B cell (primary cell): ENCODE data around the gene PBLD. TPM values are rescaled to one million over a fixed set of nuclear protein-coding genes. Genes with fewer than 3 reads are reported as not detected.

ENCODE experiments used
- ATAC-seq: fragments of 200-7000 bp; cut with Tn5 transposase; one replicate; pipeline ENCODE4 v1.10.0; 2021; ENCODE audit warnings: low read depth, mild to moderate bottlenecking, moderate number of reproducible peaks, moderate library complexity
- CTCF ChIA-PET: fragments of 350-600 bp; sonication (Branson Sonifier 250); formaldehyde crosslinking; loops from one replicate; lab custom pipeline; 2021; ENCODE audit warnings: antibody characterized with exemption, inconsistent platforms; lab: Charles Lee
- POLR2A ChIA-PET: fragments of 350-600 bp; sonication (Branson Sonifier 250); formaldehyde crosslinking; loops from one replicate; lab custom pipeline; 2021; ENCODE audit warnings: antibody characterized with exemption; lab: Charles Lee
- DNase-seq: peaks from one replicate; pipeline ENCODE4 v3.0.0; 2013
- H2AFZ ChIP-seq: 2 replicates; pipeline ENCODE4 v1.6.1; 2012; ENCODE audit warnings: mild to moderate bottlenecking, low read depth, low read length; ENCODE audit not compliant: insufficient read depth, poor library complexity, severe bottlenecking
- H3K27ac ChIP-seq, 2 donors: 1 replicate in 1 of 2; 2 replicates in 1 of 2; pipeline ENCODE4 v1.5.1; 2012 to 2013; ENCODE audit warnings: low read length in 2 of 2, mild to moderate bottlenecking in 2 of 2, moderate library complexity in 1 of 2
- H3K27me3 ChIP-seq, 4 experiments: fragments of 200-600 bp in 1 of 4; sonication (generic) in 1 of 4; replicated peaks in 1 of 4; 1 replicate in 2 of 4; 2 replicates in 2 of 4; pipeline versions ENCODE4 v1.6.1 to v1.7.0; 2013 to 2016; ENCODE audit warnings: low read length in 3 of 4, mild to moderate bottlenecking in 2 of 4, mixed read lengths in 1 of 4, moderate library complexity in 1 of 4; ENCODE audit not compliant: insufficient read depth in 4 of 4, control insufficient read depth in 3 of 4; ENCODE audit errors: control extremely low read depth in 1 of 4
- H3K36me3 ChIP-seq, 2 experiments: replicated peaks in 1 of 2; 1 replicate in 1 of 2; 2 replicates in 1 of 2; pipeline versions ENCODE4 v1.6.1 to v1.7.1; 2013; ENCODE audit warnings: low read length in 1 of 2; ENCODE audit not compliant: insufficient read depth in 2 of 2, control insufficient read depth in 1 of 2; ENCODE audit errors: control extremely low read depth in 1 of 2, extremely low read depth in 1 of 2
- H3K4me1 ChIP-seq, 2 donors: fragments of 200-600 bp in 1 of 2; sonication (generic) in 1 of 2; 1 replicate in 1 of 2; 2 replicates in 1 of 2; pipeline versions ENCODE4 v1.5.1 to v1.6.1; 2013 to 2017; ENCODE audit warnings: low read length in 2 of 2; ENCODE audit not compliant: control insufficient read depth in 2 of 2, insufficient read depth in 2 of 2
- H3K4me2 ChIP-seq: replicated peaks from 2 replicates; pipeline ENCODE3; 2012; ENCODE audit warnings: mild to moderate bottlenecking, low read depth, low read length; ENCODE audit not compliant: poor library complexity, severe bottlenecking
- H3K4me3 ChIP-seq, 5 experiments: fragments of 200-600 bp in 1 of 5; sonication (generic) in 1 of 5; 1 replicate in 3 of 5; 2 replicates in 2 of 5; pipeline versions ENCODE4 v1.5.1 to v1.7.0; 2011 to 2016; ENCODE audit warnings: low read length in 4 of 5, mild to moderate bottlenecking in 4 of 5, low read depth in 2 of 5, control low read depth in 1 of 5, moderate library complexity in 1 of 5; ENCODE audit not compliant: insufficient read depth in 1 of 5; ENCODE audit errors: control extremely low read depth in 1 of 5, extremely low read depth in 1 of 5
- H3K79me2 ChIP-seq: fragments of 200-600 bp; sonication (generic); one replicate; pipeline ENCODE4 v1.6.0; 2016; ENCODE audit warnings: low read length; ENCODE audit not compliant: control insufficient read depth, insufficient read depth
- H3K9ac ChIP-seq: fragments of 200-600 bp; sonication (generic); 2 replicates; pipeline ENCODE4 v1.6.1; 2017; ENCODE audit warnings: mild to moderate bottlenecking, low read length, moderate library complexity
- H3K9me3 ChIP-seq, 3 donors: one replicate each; pipeline versions ENCODE4 v1.6.1 to v1.7.1; 2013; ENCODE audit warnings: low read length in 2 of 3; ENCODE audit not compliant: control insufficient read depth in 2 of 3, insufficient read depth in 1 of 3; ENCODE audit errors: control extremely low read depth in 1 of 3
- H4K20me1 ChIP-seq: 2 replicates; pipeline ENCODE4 v1.6.0; 2012; ENCODE audit warnings: mild to moderate bottlenecking, low read length; ENCODE audit not compliant: insufficient read depth, control insufficient read depth, poor library complexity, severe bottlenecking
- H3K27ac Mint-ChIP-seq: one replicate; pipeline ENCODE4 v1.8.0; 2021; ENCODE audit warnings: mixed read lengths
- H3K27me3 Mint-ChIP-seq: one replicate; pipeline ENCODE4 v1.8.0; 2021; ENCODE audit warnings: mixed read lengths
- H3K4me1 Mint-ChIP-seq: one replicate; pipeline ENCODE4 v1.8.0; 2021; ENCODE audit warnings: mixed read lengths
- H3K4me3 Mint-ChIP-seq: one replicate; pipeline ENCODE4 v1.8.0; 2021; ENCODE audit warnings: mixed read lengths
- H3K9me3 Mint-ChIP-seq: one replicate; pipeline ENCODE4 v1.8.0; 2022; ENCODE audit warnings: mixed read lengths; ENCODE audit not compliant: insufficient read depth
- EZH2 ChIP-seq: IDR thresholded peaks from 2 replicates; pipeline ENCODE4 v1.6.1; 2012; ENCODE audit warnings: borderline replicate concordance, low read depth, mild to moderate bottlenecking, moderate library complexity, low read length; ENCODE audit not compliant: insufficient read depth, poor library complexity, severe bottlenecking
- WGBS: methylation state at CpG from one replicate; pipeline ENCODE4 v1.1.5; 2013; ENCODE audit warnings: missing lambda C conversion rate; ENCODE audit not compliant: insufficient coverage; 5-methylcytosine and 5-hydroxymethylcytosine counted together
- intact Hi-C: fragments of 100-400 bp; cut with micrococcal nuclease; formaldehyde crosslinking; loops from one replicate; pipeline ENCODE4 v1.10.0; 2022
- polyA plus RNA-seq: library from polyadenylated mRNA; depleted of rRNA; stranded (reverse); fragments of >200 nt; gene quantifications from 2 replicates; pipeline ENCODE4 v1.2.3, GENCODE V29; 2012
- total RNA-seq, 2 donors: library from RNA; stranded (reverse); fragments of 120-200 nt in 1 of 2; gene quantifications; 1 replicate in 1 of 2; 2 replicates in 1 of 2; pipeline versions ENCODE4 v1.2.3 to v1.2.4, GENCODE V29; 2013 to 2022
- TF ChIP-seq, protein P1 (sequence below): fragments of 200-600 bp; IDR thresholded peaks from one replicate; pipeline ENCODE4 v1.8.0; 2022; ENCODE audit warnings: antibody characterized with exemption, mild to moderate bottlenecking

PBLD gene
- total and polyA plus RNA-seq, 2 donors (not counting 1 experiment from before 2014, with no cell fraction given): 0.40 to 4.7 TPM

DNA sequence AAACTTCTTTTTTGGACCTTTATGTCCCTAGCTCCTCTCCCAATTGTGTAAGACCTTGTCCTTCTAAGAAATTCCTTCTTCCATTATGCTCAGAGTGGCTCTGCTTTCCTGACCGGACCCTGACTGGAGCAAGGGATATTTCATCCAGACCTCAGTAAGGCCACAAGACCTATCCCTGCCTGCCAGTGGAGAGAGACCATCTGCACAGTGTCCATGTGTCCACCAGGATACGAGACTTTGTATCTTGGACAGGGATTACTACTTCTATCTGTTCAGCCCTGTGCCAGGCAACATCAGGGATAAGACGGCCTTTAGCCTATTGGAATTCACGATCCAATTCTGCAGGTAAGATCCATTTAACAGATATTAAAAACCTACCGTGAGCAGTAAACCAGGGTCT, 93.7 kb downstream of the PBLD start:
- no peaks in the 10 kb centered on the region for H3K9me3 ChIP-seq
- Mint-ChIP-seq H3K4me3 (no peak overlapping the region), H3K4me1 (no peaks in the 10 kb centered on the region), H3K27me3 (no peaks in the 10 kb centered on the region), H3K9me3 (no peaks in the 10 kb centered on the region), H3K27ac (no peak overlapping the region)
- DNase-seq (no peak), ATAC-seq (no peak)
- ChIA-PET CTCF (no interaction called here), POLR2A (no interaction called here)
- no peak overlapping the region for H2AFZ ChIP-seq
- H3K27ac ChIP-seq: no peak overlapping the region
- no peak overlapping the region for H3K9ac ChIP-seq
- H3K27me3 ChIP-seq: peaks cover 0 to 6% (median 1%) of the 10 kb centered on the region in 4 experiments
- H3K4me1 ChIP-seq: no peaks in the 10 kb centered on the region
- no peaks in the 10 kb centered on the region for H3K36me3 ChIP-seq
- H3K79me2 ChIP-seq: no peaks in the 10 kb centered on the region
- H3K4me3 ChIP-seq: no peak overlapping the region
- WGBS: 100% methylated on average over 2 of the region's 5 CpGs
- no peaks in the 10 kb centered on the region for H4K20me1 ChIP-seq
- H3K4me2 ChIP-seq: no peak overlapping the region
- intact Hi-C loops: no loop called here
- TF ChIP-seq, protein P1, sequence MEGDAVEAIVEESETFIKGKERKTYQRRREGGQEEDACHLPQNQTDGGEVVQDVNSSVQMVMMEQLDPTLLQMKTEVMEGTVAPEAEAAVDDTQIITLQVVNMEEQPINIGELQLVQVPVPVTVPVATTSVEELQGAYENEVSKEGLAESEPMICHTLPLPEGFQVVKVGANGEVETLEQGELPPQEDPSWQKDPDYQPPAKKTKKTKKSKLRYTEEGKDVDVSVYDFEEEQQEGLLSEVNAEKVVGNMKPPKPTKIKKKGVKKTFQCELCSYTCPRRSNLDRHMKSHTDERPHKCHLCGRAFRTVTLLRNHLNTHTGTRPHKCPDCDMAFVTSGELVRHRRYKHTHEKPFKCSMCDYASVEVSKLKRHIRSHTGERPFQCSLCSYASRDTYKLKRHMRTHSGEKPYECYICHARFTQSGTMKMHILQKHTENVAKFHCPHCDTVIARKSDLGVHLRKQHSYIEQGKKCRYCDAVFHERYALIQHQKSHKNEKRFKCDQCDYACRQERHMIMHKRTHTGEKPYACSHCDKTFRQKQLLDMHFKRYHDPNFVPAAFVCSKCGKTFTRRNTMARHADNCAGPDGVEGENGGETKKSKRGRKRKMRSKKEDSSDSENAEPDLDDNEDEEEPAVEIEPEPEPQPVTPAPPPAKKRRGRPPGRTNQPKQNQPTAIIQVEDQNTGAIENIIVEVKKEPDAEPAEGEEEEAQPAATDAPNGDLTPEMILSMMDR: no peak
- TF ChIP-seq EZH2: no peak

- ChIA-PET CTCF (no interaction called here), POLR2A (no interaction called here)
- Histone ChIP-seq H3K4me1 (no peaks in the 10 kb centered on the region), H3K9ac (no peak overlapping the region), H3K36me3 (no peaks in the 10 kb centered on the region), H3K27me3 (peaks cover 0 to 7% (median 2%) of the 10 kb centered on the region in 4 experiments), H3K4me2 (no peak overlapping the region), H3K9me3 (no peaks in the 10 kb centered on the region), H3K79me2 (no peaks in the 10 kb centered on the region), H4K20me1 (no peaks in the 10 kb centered on the region), H3K4me3 (no peak overlapping the region), H2AFZ (no peak overlapping the region), H3K27ac (no peak overlapping the region)
- Mint-ChIP-seq H3K27me3 (peaks cover 7% of the 10 kb centered on the region), H3K27ac (no peak overlapping the region), H3K9me3 (no peaks in the 10 kb centered on the region), H3K4me1 (no peaks in the 10 kb centered on the region), H3K4me3 (no peak overlapping the region)
- WGBS: 95% methylated on average over 4 of the region's 6 CpGs
- no peak for ATAC-seq
- TF ChIP-seq EZH2: no peak
- TF ChIP-seq, protein P1: no peak
- intact Hi-C loops: no loop called here
- no peak for DNase-seq
Measured at GRCh38 chr10:68238371-68238770, 94.4 kb downstream of the PBLD start.
